Activated B cell treated with CpG ODN at 0.5 μM for 24 hours (primary cell): ENCODE data around the gene PCNX4. TPM values are rescaled to one million over a fixed set of nuclear protein-coding genes. Genes with fewer than 3 reads are reported as not detected.
A peak's percentile ranks its signal among the peaks of the same experiment; 100 is the strongest.

Source experiments
- ATAC-seq: fragments of 200-7000 bp; cut with Tn5 transposase; one replicate; pipeline ENCODE4 v1.10.0; 2021; ENCODE audit warnings: low read depth, mild to moderate bottlenecking, moderate library complexity
- CTCF ChIA-PET: fragments of 350-600 bp; sonication (Branson Sonifier 250); formaldehyde crosslinking; loops from one replicate; lab custom pipeline; 2021; ENCODE audit warnings: antibody characterized with exemption; lab: Charles Lee
- POLR2A ChIA-PET: fragments of 350-600 bp; sonication (Branson Sonifier 250); formaldehyde crosslinking; loops from one replicate; lab custom pipeline; 2021; ENCODE audit warnings: antibody characterized with exemption; lab: Charles Lee
- DNase-seq: peaks from one replicate; pipeline ENCODE4 v3.0.0; 2022
- H3K27ac Mint-ChIP-seq: one replicate; pipeline ENCODE4 v1.8.0; 2020; ENCODE audit warnings: mixed read lengths
- H3K27me3 Mint-ChIP-seq: one replicate; pipeline ENCODE4 v1.8.0; 2021; ENCODE audit warnings: mixed read lengths
- H3K36me3 Mint-ChIP-seq: one replicate; pipeline ENCODE4 v1.8.0; 2021; ENCODE audit warnings: low read depth, mixed read lengths
- H3K4me1 Mint-ChIP-seq: one replicate; pipeline ENCODE4 v1.8.0; 2021; ENCODE audit warnings: mixed read lengths
- H3K4me3 Mint-ChIP-seq: one replicate; pipeline ENCODE4 v1.8.0; 2020; ENCODE audit warnings: mild to moderate bottlenecking, mixed read lengths
- H3K9me3 Mint-ChIP-seq: one replicate; pipeline ENCODE4 v1.8.0; 2020; ENCODE audit warnings: mixed read lengths
- CTCF ChIP-seq: fragments of 200-600 bp; IDR thresholded peaks from one replicate; pipeline ENCODE4 v1.8.0; 2022; ENCODE audit warnings: antibody characterized with exemption, mild to moderate bottlenecking
- intact Hi-C: fragments of 100-400 bp; cut with micrococcal nuclease; formaldehyde crosslinking; loops from one replicate; pipeline ENCODE4 v1.15.1; 2024
- total RNA-seq: library from RNA; stranded (reverse); gene quantifications from 2 replicates; pipeline ENCODE4 v1.2.3, GENCODE V29; 2022

PCNX4 gene
- total RNA-seq, 1 donor from 2014 or later, result 41.4 TPM

GRCh38 chr14:60174352-60175254 is 82.9 kb downstream of the PCNX4 start:
- peaks cover 4% of the 10 kb centered on the region for H3K9me3 Mint-ChIP-seq
- no peak overlapping the region for H3K27ac Mint-ChIP-seq
- H3K27me3 Mint-ChIP-seq, result no peaks in the 10 kb centered on the region
- peaks cover 5% of the 10 kb centered on the region for H3K4me1 Mint-ChIP-seq
- no peak for ATAC-seq
- no peaks in the 10 kb centered on the region for H3K36me3 Mint-ChIP-seq
- TF ChIP-seq CTCF, result no peak
- H3K4me3 Mint-ChIP-seq, result no peak overlapping the region
- intact Hi-C loops, result no loop called here
- ChIA-PET POLR2A (interaction anchor here (1.1 to 1.8 kb wide), 2 partner anchors 9 kb away, joined by 3 to 6 read pairs; partner anchors contain the start of gene DHRS7), CTCF (interaction anchor here (1.1 to 1.5 kb wide), 2 partner anchors 9 to 210 kb away, joined by 4 to 5 read pairs; no protein-coding TSS in a partner anchor)
- no peak for DNase-seq

GRCh38 chr14:60175255-60175902 is 83.7 kb downstream of the PCNX4 start:
- DNase-seq (no peak), ATAC-seq (peak; percentile 28)
- Mint-ChIP-seq H3K4me3 (no peak overlapping the region), H3K27ac (no peak overlapping the region), H3K4me1 (peaks cover 5% of the 10 kb centered on the region), H3K36me3 (no peaks in the 10 kb centered on the region), H3K27me3 (no peaks in the 10 kb centered on the region), H3K9me3 (peaks cover 9% of the 10 kb centered on the region)
- CTCF ChIA-PET, result interaction anchor here (1.1 to 1.5 kb wide), 2 partner anchors 8 to 211 kb away, joined by 4 to 5 read pairs; no protein-coding TSS in a partner anchor
- POLR2A ChIA-PET, result interaction anchor here (1.1 to 1.8 kb wide), 2 partner anchors 8 to 10 kb away, joined by 3 to 6 read pairs; partner anchors contain the start of gene DHRS7
- TF ChIP-seq CTCF, result no peak
- intact Hi-C loops, result no loop called here

- Mint-ChIP-seq H3K27me3 (no peaks in the 10 kb centered on the region), H3K9me3 (peaks cover 9% of the 10 kb centered on the region), H3K4me3 (no peak overlapping the region), H3K27ac (no peak overlapping the region), H3K36me3 (no peaks in the 10 kb centered on the region), H3K4me1 (peaks cover 9% of the 10 kb centered on the region)
- POLR2A ChIA-PET, result no interaction called here
- DNase-seq (no peak), ATAC-seq (no peak)
- TF ChIP-seq CTCF, result no peak
- intact Hi-C loops, result no loop called here
- CTCF ChIA-PET, result no interaction called here
Observed at GRCh38 chr14:60178164-60178563, 86.4 kb downstream of the PCNX4 start.

GRCh38 chr14:60178820-60179219 is 87.1 kb downstream of the PCNX4 start:
- peaks cover 15% of the 10 kb centered on the region for H3K4me1 Mint-ChIP-seq
- DNase-seq (no peak), ATAC-seq (no peak)
- ChIA-PET CTCF (interaction anchor here (9.5 kb wide), 1 partner anchor 215 kb away, joined by 171 read pairs; no protein-coding TSS in a partner anchor), POLR2A (no interaction called here)
- no peaks in the 10 kb centered on the region for H3K36me3 Mint-ChIP-seq
- no peak overlapping the region for H3K4me3 Mint-ChIP-seq
- no peak for TF ChIP-seq CTCF
- H3K27ac Mint-ChIP-seq, result no peak overlapping the region
- H3K27me3 Mint-ChIP-seq, result no peaks in the 10 kb centered on the region
- intact Hi-C loops, result no loop called here
- H3K9me3 Mint-ChIP-seq, result peaks cover 9% of the 10 kb centered on the region
